Body of pancreas (tissue), 4 donors: ENCODE measurements around the gene BPIFB4. TPM values are rescaled to one million over a fixed set of nuclear protein-coding genes. Genes with fewer than 3 reads are reported as not detected.

Experiments used
- ATAC-seq: fragments of 150-250 bp; one replicate; pipeline ENCODE4 v1.9.1; 2016
- DNase-seq, 4 donors: peaks; one replicate each; pipeline ENCODE4 v3.0.0-alpha.2; 2019
- H3K27ac ChIP-seq, 4 donors: fragments of 200-600 bp; sonication (generic); 1 replicate in 3 of 4; 2 replicates in 1 of 4; pipeline versions ENCODE4 v1.5.1 to v1.6.1; 2016 to 2019; ENCODE audit warnings: mild to moderate bottlenecking in 1 of 4, mixed read lengths in 1 of 4, moderate library complexity in 1 of 4
- H3K27me3 ChIP-seq, 2 donors: fragments of 200-600 bp; sonication (generic); one replicate each; pipeline ENCODE4 v1.6.0; 2016; ENCODE audit warnings: mild to moderate bottlenecking in 1 of 2
- H3K36me3 ChIP-seq, 2 donors: fragments of 200-600 bp; sonication (generic); replicated peaks in 1 of 2; 2 replicates each; pipeline ENCODE4 v1.5.1; 2016; ENCODE audit warnings: low read depth in 2 of 2; ENCODE audit not compliant: insufficient read depth in 1 of 2
- H3K4me1 ChIP-seq: fragments of 200-600 bp; sonication (generic); one replicate; pipeline ENCODE4 v1.6.0; 2016
- H3K4me3 ChIP-seq, 2 donors: fragments of 200-600 bp; sonication (generic); 1 replicate in 1 of 2; 2 replicates in 1 of 2; pipeline ENCODE4 v1.5.1; 2016 to 2019
- H3K9me3 ChIP-seq, 3 donors: fragments of 200-600 bp; sonication (generic); 1 replicate in 2 of 3; 2 replicates in 1 of 3; pipeline ENCODE4 v1.5.1; 2016
- CTCF ChIP-seq, 7 experiments: fragments of 450-650 bp in 4 of 7; fragments of 200-600 bp in 3 of 7; sonication (generic) in 3 of 7; IDR thresholded peaks; one replicate each; pipeline ENCODE4 v1.5.1; 2016 to 2019; ENCODE audit warnings: antibody characterized with exemption in 7 of 7
- POLR2A ChIP-seq, 3 donors: fragments of 450-650 bp; IDR thresholded peaks; one replicate each; pipeline ENCODE4 v1.6.1; 2016; ENCODE audit warnings: antibody characterized with exemption in 3 of 3, mild to moderate bottlenecking in 2 of 3
- WGBS, 2 donors: methylation state at CpG; one replicate each; pipeline ENCODE4 v1.1.5; 2017; 5-methylcytosine and 5-hydroxymethylcytosine counted together
- intact Hi-C: fragments of 100-400 bp; cut with DNase I; formaldehyde crosslinking; loops from one replicate; pipeline ENCODE4 v1.15.1; 2023
- total RNA-seq, 2 donors: library from RNA; depleted of rRNA; stranded (reverse); fragments of >200 nt; gene quantifications; one replicate each; pipeline ENCODE4 v1.1.0, GENCODE V29; 2016

The BPIFB4 gene
- total RNA-seq, 2 donors from 2014 or later, result not detected

GRCh38 chr20:33125983-33126382 is 46.5 kb downstream of the BPIFB4 start:
- Histone ChIP-seq H3K27ac (no peak overlapping the region), H3K27me3 (no peaks in the 10 kb centered on the region), H3K4me3 (no peak overlapping the region), H3K9me3 (no peaks in the 10 kb centered on the region), H3K4me1 (peaks cover 51% of the 10 kb centered on the region), H3K36me3 (no peaks in the 10 kb centered on the region)
- no peak for TF ChIP-seq CTCF (IDR thresholded peaks at IDR 0.05)
- no peak for TF ChIP-seq POLR2A (IDR thresholded peaks at IDR 0.05)
- DNase-seq (peak in 1 of 4 donors; percentile 24), ATAC-seq (no peak)
- 45 to 47% methylated on average over 6 of the region's 6 CpGs for WGBS, 2 donors
- intact Hi-C loops, result no loop called here

GRCh38 chr20:33127422-33128097 is 48.1 kb downstream of the BPIFB4 start:
- peak overlapping the region in 2 of 4 donors; percentile 4 to 21 for H3K27ac ChIP-seq
- no peak for TF ChIP-seq POLR2A (IDR thresholded peaks at IDR 0.05)
- no peak for TF ChIP-seq CTCF (IDR thresholded peaks at IDR 0.05)
- no peak overlapping the region for H3K4me3 ChIP-seq
- no peaks in the 10 kb centered on the region for H3K9me3 ChIP-seq
- ATAC-seq, result peak; percentile 72
- 45 to 50% methylated on average over 4 of the region's 4 CpGs for WGBS, 2 donors
- intact Hi-C loops, result no loop called here
- H3K4me1 ChIP-seq, result peaks cover 54% of the 10 kb centered on the region
- H3K36me3 ChIP-seq, result no peaks in the 10 kb centered on the region
- peak in 1 of 4 donors; percentile 22 for DNase-seq
- no peaks in the 10 kb centered on the region for H3K27me3 ChIP-seq

DNA sequence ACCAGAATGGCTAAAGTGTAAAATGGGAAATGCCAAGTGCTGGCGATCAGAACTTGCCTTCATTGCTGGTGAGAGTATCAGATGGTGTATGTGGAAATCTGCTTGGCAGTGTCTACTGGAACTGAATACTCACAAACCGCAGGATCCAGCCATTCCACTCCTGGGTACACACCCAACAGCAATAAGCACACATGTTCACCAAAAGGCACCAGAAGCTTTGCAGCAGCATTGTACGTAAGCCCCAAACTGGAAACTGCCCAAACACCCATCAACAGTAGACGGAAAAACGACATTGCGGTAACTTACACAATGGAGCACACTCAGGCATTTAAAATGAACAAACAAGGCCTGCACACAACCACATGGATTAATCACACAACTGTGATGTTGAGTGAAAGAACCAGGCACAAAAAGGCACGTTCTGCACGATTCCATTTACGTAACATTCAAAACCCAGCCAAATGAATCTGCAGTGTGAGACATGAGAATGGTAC is 51.2 kb downstream of the BPIFB4 start:
- no peaks in the 10 kb centered on the region for H3K36me3 ChIP-seq
- 73 to 86% methylated on average over 9 of the region's 9 CpGs for WGBS, 2 donors
- DNase-seq, result no peak

GRCh38 chr20:33131949-33132473 is 52.6 kb downstream of the BPIFB4 start:
- no peak overlapping the region for H3K27ac ChIP-seq
- ATAC-seq, result no peak
- H3K9me3 ChIP-seq, result no peaks in the 10 kb centered on the region
- peaks cover 22% of the 10 kb centered on the region for H3K4me1 ChIP-seq
- H3K4me3 ChIP-seq, result no peak overlapping the region
- 69 to 89% methylated on average over 3 to 5 of the region's 5 CpGs for WGBS, 2 donors
- no peak for DNase-seq
- H3K27me3 ChIP-seq, result no peaks in the 10 kb centered on the region
- intact Hi-C loops, result no loop called here
- no peak for TF ChIP-seq CTCF (IDR thresholded peaks at IDR 0.05)
- H3K36me3 ChIP-seq, result no peaks in the 10 kb centered on the region

More for the DNA sequence above, 51.2 kb downstream of the BPIFB4 start:
- intact Hi-C loops, result no loop called here
- H3K27ac ChIP-seq, result no peak overlapping the region
- no peaks in the 10 kb centered on the region for H3K27me3 ChIP-seq
- no peak for ATAC-seq
- no peak overlapping the region for H3K4me3 ChIP-seq
- no peaks in the 10 kb centered on the region for H3K9me3 ChIP-seq
- H3K4me1 ChIP-seq, result peaks cover 36% of the 10 kb centered on the region
- no peak for TF ChIP-seq POLR2A (IDR thresholded peaks at IDR 0.05)
- no peak for TF ChIP-seq CTCF (IDR thresholded peaks at IDR 0.05)
